ENCODE data around the gene RPL3.

- TF ChIP-seq CTCF (IDR thresholded peaks at IDR 0.05; ENCODE audit: low read depth, low read length, missing input control) = no peak
- no peak for TF ChIP-seq REST (IDR thresholded peaks at IDR 0.05)
- TF ChIP-seq YY1 (IDR thresholded peaks at IDR 0.05) = no peak
- TF ChIP-seq RAD21 (IDR thresholded peaks at IDR 0.05) = no peak
- TF ChIP-seq ATF3 (IDR thresholded peaks at IDR 0.05) = no peak
- no peak for TF ChIP-seq MAX (IDR thresholded peaks at IDR 0.05)
- TF ChIP-seq NR2F2 (IDR thresholded peaks at IDR 0.05) = no peak
- TF ChIP-seq SP1 (IDR thresholded peaks at IDR 0.05) = no peak
- no peak for TF ChIP-seq JUND (IDR thresholded peaks at IDR 0.05)
- no peak for TF ChIP-seq HNF4G (IDR thresholded peaks at IDR 0.05)
- no peak for TF ChIP-seq FOXA1 (IDR thresholded peaks at IDR 0.05)
Observed at GRCh38 chr22:39345231-39345630, 25.8 kb upstream of the RPL3 start.
